PC-9 (cell line): Measurements from ENCODE around the gene PPP1CA.

ENCODE experiments used
- CTCF ChIP-seq: fragments of 200-600 bp; sonication (generic); conservative IDR thresholded peaks from 2 replicates; pipeline ENCODE4 v1.6.1; 2017; ENCODE audit warnings: mixed run types, antibody characterized with exemption, mild to moderate bottlenecking, moderate library complexity
- EZH2 ChIP-seq: fragments of 200-600 bp; sonication (generic); IDR thresholded peaks from 2 replicates; pipeline ENCODE4 v1.8.0; 2017; ENCODE audit warnings: antibody characterized with exemption, low read depth

GRCh38 chr11:67437082-67437808 is 35.6 kb upstream of the PPP1CA start, which contains the start of gene PTPRCAP:
- no peak for TF ChIP-seq CTCF
- TF ChIP-seq EZH2, result no peak
